Breast epithelium (tissue), 3 donors: ENCODE data around the gene ZCCHC10.

Experiments used
- CTCF ChIP-seq, 3 donors: fragments of 450-650 bp; IDR thresholded peaks; one replicate each; pipeline ENCODE4 v1.5.1; 2016 to 2017; ENCODE audit warnings: antibody characterized with exemption in 3 of 3, mild to moderate bottlenecking in 3 of 3, moderate library complexity in 3 of 3
- POLR2A ChIP-seq: fragments of 450-650 bp; IDR thresholded peaks from one replicate; pipeline ENCODE4 v1.6.1; 2016; ENCODE audit warnings: antibody characterized with exemption, mild to moderate bottlenecking, moderate library complexity
- POLR2AphosphoS5 ChIP-seq, 3 donors: sonication (generic); formaldehyde crosslinking; IDR thresholded peaks; one replicate each; pipeline ENCODE4 v1.6.1; 2017; ENCODE audit warnings: antibody characterized with exemption in 3 of 3

- TF ChIP-seq CTCF (IDR thresholded peaks at IDR 0.05) (no peak), POLR2A (no peak), POLR2AphosphoS5 (IDR thresholded peaks at IDR 0.05) (no peak)
Measured at GRCh38 chr5:133029416-133029815, 3.1 kb upstream of the ZCCHC10 start.
